ENCODE measurements around the gene RAI1. TPM values are rescaled to one million over a fixed set of nuclear protein-coding genes. Genes with fewer than 3 reads are reported as not detected.

RAI1 gene
- total RNA-seq, 1 donor from 2014 or later, result 46.2 TPM

GRCh38 chr17:17752089-17752820, 71.0 kb downstream of the RAI1 start:
- Mint-ChIP-seq H3K36me3 (ENCODE audit: low read depth, unreplicated experiment) (peaks cover 6% of the 10 kb centered on the region), H3K4me3 (ENCODE audit: unreplicated experiment) (peak overlapping the region; percentile 44), H3K9me3 (ENCODE audit: unreplicated experiment) (no peaks in the 10 kb centered on the region), H3K4me1 (ENCODE audit: unreplicated experiment) (peaks cover 46% of the 10 kb centered on the region), H3K27me3 (ENCODE audit: unreplicated experiment) (peaks cover 8% of the 10 kb centered on the region), H3K27ac (ENCODE audit: unreplicated experiment) (peak overlapping the region; percentile 94)
- no peak for TF ChIP-seq CTCF (IDR thresholded peaks at IDR 0.05; ENCODE audit: unreplicated experiment)
- DNase-seq (ENCODE audit: low spot score), result peak; percentile 97

- Mint-ChIP-seq H3K27me3 (ENCODE audit: unreplicated experiment) (peaks cover 8% of the 10 kb centered on the region), H3K36me3 (ENCODE audit: low read depth, unreplicated experiment) (peaks cover 6% of the 10 kb centered on the region), H3K4me3 (ENCODE audit: unreplicated experiment) (peak overlapping the region; percentile 44), H3K4me1 (ENCODE audit: unreplicated experiment) (peaks cover 47% of the 10 kb centered on the region), H3K27ac (ENCODE audit: unreplicated experiment) (peak overlapping the region; percentile 94), H3K9me3 (ENCODE audit: unreplicated experiment) (no peaks in the 10 kb centered on the region)
- TF ChIP-seq CTCF (IDR thresholded peaks at IDR 0.05; ENCODE audit: unreplicated experiment), result no peak
- DNase-seq (ENCODE audit: low spot score), result no peak
Measured at GRCh38 chr17:17752821-17753321, 71.6 kb downstream of the RAI1 start.

GRCh38 chr17:17754719-17755686, 73.7 kb downstream of the RAI1 start:
- no peak overlapping the region for H3K4me3 Mint-ChIP-seq (ENCODE audit: unreplicated experiment)
- H3K36me3 Mint-ChIP-seq (ENCODE audit: low read depth, unreplicated experiment), result no peaks in the 10 kb centered on the region
- no peaks in the 10 kb centered on the region for H3K9me3 Mint-ChIP-seq (ENCODE audit: unreplicated experiment)
- no peak for DNase-seq (ENCODE audit: low spot score)
- H3K27ac Mint-ChIP-seq (ENCODE audit: unreplicated experiment), result no peak overlapping the region
- H3K4me1 Mint-ChIP-seq (ENCODE audit: unreplicated experiment), result peaks cover 34% of the 10 kb centered on the region
- no peak for TF ChIP-seq CTCF (IDR thresholded peaks at IDR 0.05; ENCODE audit: unreplicated experiment)
- peaks cover 12% of the 10 kb centered on the region for H3K27me3 Mint-ChIP-seq (ENCODE audit: unreplicated experiment)

GRCh38 chr17:17755715-17756114, 74.5 kb downstream of the RAI1 start:
- Mint-ChIP-seq H3K27ac (ENCODE audit: unreplicated experiment) (no peak overlapping the region), H3K36me3 (ENCODE audit: low read depth, unreplicated experiment) (no peaks in the 10 kb centered on the region), H3K4me1 (ENCODE audit: unreplicated experiment) (peaks cover 31% of the 10 kb centered on the region), H3K27me3 (ENCODE audit: unreplicated experiment) (peaks cover 13% of the 10 kb centered on the region), H3K9me3 (ENCODE audit: unreplicated experiment) (no peaks in the 10 kb centered on the region), H3K4me3 (ENCODE audit: unreplicated experiment) (no peak overlapping the region)
- TF ChIP-seq CTCF (IDR thresholded peaks at IDR 0.05; ENCODE audit: unreplicated experiment), result no peak
- no peak for DNase-seq (ENCODE audit: low spot score)

All from endothelial cell (in vitro differentiated cells).